ENCODE measurements around the gene CTIF.

The CTIF gene

DNA sequence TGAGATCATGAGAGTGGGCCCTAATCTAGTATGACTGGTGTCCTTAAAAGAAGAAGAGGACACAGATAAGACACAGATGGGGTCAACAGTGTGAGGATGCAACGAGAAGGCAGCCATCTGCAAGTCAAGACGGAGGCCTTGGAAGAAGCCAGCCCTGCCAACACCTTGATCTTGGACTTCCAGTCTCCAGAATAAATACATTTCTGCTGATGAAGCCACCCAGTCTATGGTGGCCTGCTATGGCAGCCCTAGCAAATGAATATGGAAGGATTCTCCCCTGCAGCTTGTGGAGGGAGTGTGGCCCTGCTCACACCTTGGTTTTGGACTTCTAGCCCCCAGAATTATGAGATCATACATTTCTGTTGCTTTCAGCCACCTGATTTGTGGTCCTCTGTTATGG is 12.3 kb downstream of the CTIF start:
- DNase-seq (ENCODE audit: low read depth in 2 of 2): no peak

DNA sequence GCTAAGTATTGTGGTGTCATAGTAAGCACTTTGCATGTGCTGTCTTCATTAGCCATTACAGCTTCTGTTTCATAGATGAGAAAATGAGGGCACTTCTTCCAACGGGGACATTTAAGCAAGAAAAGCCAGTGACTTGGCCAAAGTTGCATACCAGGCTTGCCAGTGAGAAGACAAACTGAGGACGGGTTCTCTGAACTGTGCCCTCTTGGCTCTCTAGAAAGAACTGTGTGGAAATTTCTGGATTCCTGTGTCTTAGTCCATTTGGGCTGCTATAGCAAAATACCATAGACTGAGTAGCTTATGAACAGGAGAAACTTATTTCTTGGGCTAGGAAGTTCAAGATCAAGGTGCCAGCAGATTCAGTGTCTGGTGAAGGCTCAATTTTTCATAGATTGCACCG is 13.3 kb downstream of the CTIF start:
- no peak for DNase-seq (ENCODE audit: low read depth in 2 of 2)

GRCh38 chr18:48553236-48553635 is 14.4 kb downstream of the CTIF start:
- DNase-seq (ENCODE audit: low read depth in 2 of 2): no peak

DNA sequence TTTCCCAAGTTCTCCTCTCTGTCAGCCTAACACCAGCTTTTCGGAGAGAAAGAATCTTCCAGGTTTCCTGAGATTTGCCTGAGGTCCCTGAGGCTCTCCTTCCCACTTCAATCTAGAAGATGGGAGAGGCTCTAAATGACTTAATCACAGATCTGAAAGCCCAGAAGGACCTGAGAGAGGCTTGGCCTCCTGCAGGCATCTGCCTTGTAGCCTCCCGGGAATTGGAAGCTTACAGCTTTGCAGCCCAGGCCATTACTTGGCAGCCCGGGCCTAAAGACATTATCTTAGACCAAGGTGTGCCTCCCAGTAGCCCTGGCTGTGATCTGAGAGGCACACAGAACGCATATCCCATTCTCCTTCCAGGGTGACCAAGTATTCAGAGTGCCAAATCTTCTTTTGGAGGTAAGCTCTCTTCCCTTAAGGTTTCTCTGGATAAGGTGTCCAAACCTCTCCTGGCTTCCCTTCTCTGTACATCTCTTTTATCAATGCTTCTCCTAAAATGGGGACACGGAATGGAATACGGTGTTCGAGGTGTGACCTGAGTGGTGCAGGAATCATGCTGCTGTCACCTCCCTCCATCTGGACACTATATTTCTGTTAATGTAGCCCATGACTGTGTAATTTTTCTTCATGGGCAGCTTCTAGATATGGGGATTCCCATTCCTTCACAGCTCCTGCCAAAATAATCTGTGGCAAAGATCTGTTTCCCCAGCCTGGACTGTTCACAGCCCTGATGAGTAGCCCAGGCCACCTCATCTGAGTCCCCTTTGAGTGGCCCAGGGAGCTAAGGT is 16.0 kb downstream of the CTIF start:
- DNase-seq (ENCODE audit: low read depth in 2 of 2): no peak

DNA sequence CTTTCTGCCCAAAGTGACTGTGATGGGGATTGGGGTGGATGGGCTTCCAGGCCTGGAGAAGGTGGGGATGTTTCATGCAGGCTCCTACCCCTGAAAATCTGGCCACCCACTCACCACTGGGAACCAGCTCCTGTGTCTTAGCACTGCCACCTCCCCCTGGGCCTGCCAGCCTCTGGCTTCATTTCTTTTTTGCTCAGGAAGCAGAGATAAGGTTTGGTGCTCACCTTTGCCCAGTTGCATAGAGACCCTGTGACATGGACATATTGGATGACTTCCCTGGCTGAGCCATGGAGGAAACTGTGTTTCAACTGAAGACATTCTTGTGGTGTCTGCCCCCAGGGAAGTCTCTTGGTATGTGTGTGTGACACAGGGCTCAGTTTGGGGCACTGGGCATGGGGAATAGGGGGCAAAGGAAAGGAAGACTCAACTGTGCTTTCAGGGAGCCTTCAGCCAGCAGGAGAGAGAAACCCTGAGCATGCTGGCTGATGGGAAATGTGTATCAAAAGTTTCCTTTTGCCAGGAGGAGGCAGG is 16.7 kb downstream of the CTIF start:
- no peak for DNase-seq (ENCODE audit: low read depth in 2 of 2)

- no peak for DNase-seq (ENCODE audit: low read depth in 2 of 2)
Observed at GRCh38 chr18:48557640-48558174, 18.9 kb downstream of the CTIF start.

- no peak for DNase-seq (ENCODE audit: low read depth in 2 of 2)
Observed at GRCh38 chr18:48558248-48558647, 19.4 kb downstream of the CTIF start.

GRCh38 chr18:48560491-48560890 is 21.7 kb downstream of the CTIF start:
- DNase-seq (ENCODE audit: low read depth in 2 of 2): no peak

- no peak for DNase-seq (ENCODE audit: low read depth in 2 of 2)
Observed at GRCh38 chr18:48562075-48562474, 23.2 kb downstream of the CTIF start.

DNA sequence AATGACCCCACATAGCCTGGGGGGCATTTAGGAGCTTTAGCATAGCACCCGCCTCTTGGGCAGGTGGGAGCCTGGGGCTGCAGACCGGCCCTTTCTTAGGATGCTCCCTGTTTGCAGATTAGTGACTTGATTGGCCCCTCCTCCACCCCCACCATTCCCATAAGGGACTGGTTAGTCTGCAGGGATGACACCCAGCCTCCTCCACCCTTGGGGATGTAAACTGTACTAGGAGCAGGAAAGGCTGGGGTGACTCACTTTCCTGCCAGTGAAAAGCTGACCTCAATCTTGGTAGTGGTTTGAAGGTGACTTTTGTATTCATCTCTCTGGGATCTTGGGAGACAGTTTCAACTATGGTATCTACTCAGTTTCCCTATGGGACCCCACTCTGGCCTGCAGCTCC is 24.2 kb downstream of the CTIF start:
- DNase-seq (ENCODE audit: low read depth in 2 of 2): no peak

GRCh38 chr18:48564139-48564538 is 25.3 kb downstream of the CTIF start:
- DNase-seq (ENCODE audit: low read depth in 2 of 2): no peak

GRCh38 chr18:48565105-48565504 is 26.3 kb downstream of the CTIF start:
- DNase-seq (ENCODE audit: low read depth in 2 of 2): no peak

GRCh38 chr18:48566589-48566988 is 27.8 kb downstream of the CTIF start:
- no peak for DNase-seq (ENCODE audit: low read depth in 2 of 2)

DNA sequence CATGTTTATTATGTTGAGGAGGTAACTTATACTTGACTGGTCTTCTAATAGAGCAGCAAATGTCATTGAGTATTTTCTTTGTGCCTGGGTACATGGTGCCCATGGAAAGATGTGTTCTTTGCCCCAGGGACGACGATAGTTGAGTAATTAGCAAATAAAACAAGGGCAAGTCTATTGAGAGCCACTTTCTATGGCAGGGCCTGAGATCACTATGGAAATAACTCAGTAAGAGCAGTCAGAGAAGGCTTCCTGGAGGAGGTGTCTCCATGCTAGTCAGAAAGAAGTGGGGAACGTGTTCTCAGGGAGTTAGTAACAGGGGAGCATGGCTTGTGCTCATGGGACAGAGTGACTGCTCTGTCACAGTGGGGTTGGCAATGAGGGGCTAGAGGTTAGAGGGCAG is 28.6 kb downstream of the CTIF start:
- DNase-seq (ENCODE audit: low read depth in 2 of 2): no peak

DNA sequence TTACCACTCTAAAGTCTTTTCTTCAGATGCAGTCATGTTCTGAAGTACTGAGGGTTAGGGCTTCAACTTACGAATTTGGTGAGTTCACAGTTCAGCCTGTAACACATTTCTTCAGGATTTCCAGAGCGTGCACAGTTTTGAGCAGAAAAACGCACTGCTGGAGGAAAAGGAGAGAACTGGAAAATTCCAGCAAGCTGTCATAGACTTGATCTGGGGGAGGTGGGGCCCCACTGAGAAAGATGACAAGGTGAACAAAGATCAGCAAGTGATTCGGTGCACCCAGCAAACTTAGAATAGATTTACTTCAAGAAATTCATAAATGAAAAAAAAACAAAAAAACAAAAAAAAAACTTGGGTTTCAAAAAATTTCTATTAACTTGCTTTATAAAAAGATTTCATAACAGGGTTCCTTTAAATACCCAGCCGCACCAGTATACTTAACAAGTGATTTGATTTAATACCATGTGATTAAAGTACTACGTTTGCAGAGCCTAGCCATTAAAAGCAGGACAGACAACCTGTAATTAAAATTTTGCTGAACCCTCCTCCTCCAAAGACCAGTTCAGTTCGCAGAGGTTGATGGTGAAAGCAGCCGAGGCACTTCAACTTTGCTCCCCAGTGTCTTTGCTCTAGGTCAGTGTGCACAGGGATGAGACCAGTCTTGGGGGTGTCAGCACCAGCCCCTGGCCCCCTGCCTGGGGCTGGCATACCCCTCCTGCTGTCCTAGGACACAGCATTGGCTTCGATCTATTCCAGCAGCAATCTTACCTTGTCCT is 30.5 kb downstream of the CTIF start:
- no peak for DNase-seq (ENCODE audit: low read depth in 2 of 2)

GRCh38 chr18:48569915-48570264 is 31.1 kb downstream of the CTIF start:
- no peak for DNase-seq (ENCODE audit: low read depth in 2 of 2)

DNA sequence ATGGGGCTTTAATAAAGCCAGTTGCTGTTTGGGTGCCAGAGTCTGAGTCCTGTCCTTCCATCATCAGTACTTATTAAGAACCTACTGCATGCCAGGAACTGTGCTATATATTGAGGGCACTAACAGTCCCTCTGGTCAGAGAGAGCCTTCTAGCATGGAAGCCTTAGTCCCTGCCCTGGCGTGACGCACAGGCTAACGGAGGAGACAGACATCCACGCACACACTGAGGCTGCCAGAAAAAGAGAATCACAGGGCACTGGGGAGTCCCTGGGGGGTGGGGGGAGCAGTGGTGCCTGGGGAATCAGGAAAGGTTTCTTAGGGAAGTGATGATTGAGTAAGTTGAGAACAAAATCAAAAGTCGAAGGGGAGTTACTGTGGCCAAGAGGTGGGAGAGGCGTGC is 31.5 kb downstream of the CTIF start:
- no peak for DNase-seq (ENCODE audit: low read depth in 2 of 2)

DNA sequence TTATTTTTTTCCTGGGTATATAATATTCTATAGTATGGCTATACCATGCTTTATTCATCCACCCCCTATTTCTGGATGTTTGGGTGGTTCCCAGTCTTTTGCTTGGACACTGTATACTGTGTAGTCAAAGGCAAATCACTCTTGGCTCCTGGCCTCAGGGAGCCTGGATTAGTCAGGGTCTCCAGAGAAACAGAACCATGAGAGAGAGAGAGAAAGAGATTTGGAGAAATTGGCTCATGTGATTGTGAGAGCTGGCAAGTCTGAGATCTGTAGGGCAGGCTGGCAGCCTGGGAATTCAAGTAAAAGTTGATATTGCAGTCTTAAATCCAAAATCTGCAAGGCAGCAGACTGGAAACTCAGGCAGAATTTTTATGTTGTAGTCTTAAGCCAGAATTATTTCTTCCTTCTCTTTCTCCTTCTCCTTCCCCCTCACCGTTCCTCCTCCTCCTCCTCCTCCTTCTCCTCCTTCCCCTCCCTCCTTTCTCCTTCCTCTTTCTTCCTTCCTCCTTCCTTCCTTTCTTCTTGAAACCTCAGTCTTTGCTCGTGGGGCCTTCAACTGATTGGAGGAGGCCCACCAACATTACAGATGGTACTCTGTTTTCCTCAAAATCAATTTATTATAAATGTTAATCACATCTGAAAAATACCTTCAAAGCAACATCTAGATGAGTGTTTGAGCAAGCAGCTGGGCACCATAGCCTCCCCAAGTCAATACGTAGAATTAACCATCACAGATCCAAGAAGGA is 33.0 kb downstream of the CTIF start:
- no peak for DNase-seq (ENCODE audit: low read depth in 2 of 2)

DNA sequence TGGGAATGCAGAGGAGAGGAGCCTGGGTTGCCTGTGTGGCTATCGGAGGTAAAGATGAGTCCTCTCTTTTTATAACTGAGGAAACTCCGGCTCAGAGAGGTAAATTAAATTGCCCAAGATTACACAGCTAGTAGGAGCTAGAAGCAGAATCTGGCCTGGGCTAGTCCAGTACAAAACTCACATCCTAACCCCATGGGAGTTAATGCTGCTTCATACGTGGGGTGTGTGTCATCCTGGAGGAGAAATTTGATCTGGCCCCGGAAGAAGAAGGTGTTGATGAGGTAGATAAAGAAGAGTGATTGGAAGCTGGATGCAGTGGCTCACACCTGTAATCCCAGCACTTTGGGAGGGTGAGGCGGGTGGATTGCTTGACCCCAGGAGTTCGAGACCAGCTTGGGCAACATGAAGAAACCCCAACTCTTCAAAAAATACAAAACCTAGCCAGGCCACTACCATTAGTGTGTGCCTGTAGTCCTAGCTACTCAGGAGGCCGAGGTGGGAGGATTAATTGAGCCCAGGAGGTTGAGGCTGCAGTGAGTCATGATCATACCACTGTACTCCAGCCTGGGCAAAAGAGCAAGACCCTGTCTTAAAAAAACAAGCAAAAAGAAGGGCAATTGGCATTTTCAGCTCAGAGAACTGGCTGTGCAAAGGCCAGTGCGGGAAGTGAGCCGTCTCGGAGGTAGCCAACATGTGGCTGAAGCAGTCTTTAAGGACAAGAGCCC is 33.7 kb downstream of the CTIF start:
- DNase-seq (ENCODE audit: low read depth in 2 of 2): no peak

- DNase-seq (ENCODE audit: low read depth in 2 of 2): no peak
Observed at GRCh38 chr18:48573632-48574283, 34.9 kb downstream of the CTIF start.

All from activated CD4-positive, alpha-beta T cell treated with anti-CD3 and anti-CD28 coated beads for 24 hours (primary cell).